HFF-Myc (cell line): ENCODE data around the gene CBS.
"Not testable (repeated sequence)": the region's sequence is repeated elsewhere in the genome, so short reads cannot be mapped to it uniquely, and the experiment has no call there.

ENCODE experiments used
- DNase-seq: peaks from one replicate; pipeline ENCODE4 v3.0.0-alpha.2; 2011; ENCODE audit warnings: low read depth; ENCODE audit errors: extremely low read depth
- H3K4me3 ChIP-seq: replicated peaks from 2 replicates; pipeline ENCODE4 v1.5.1; 2011; ENCODE audit warnings: low read depth, mild to moderate bottlenecking, control low read depth, low read length

The CBS gene

GRCh38 chr21:43074401-43075169 lies 1.1 kb downstream of the CBS start:
- not testable (repeated sequence) for H3K4me3 ChIP-seq, DNase-seq

- not testable (repeated sequence) for H3K4me3 ChIP-seq, DNase-seq
These were observed 2.9 kb downstream of the CBS start for GRCh38 chr21:43072742-43073141.

GRCh38 chr21:43069682-43070081 lies 6.0 kb downstream of the CBS start:
- DNase-seq, H3K4me3 ChIP-seq: not testable (repeated sequence)

- DNase-seq, H3K4me3 ChIP-seq: not testable (repeated sequence)
These were observed 7.6 kb downstream of the CBS start for GRCh38 chr21:43068065-43068464.

GRCh38 chr21:43066690-43067089 lies 8.9 kb downstream of the CBS start:
- not testable (repeated sequence) for DNase-seq, H3K4me3 ChIP-seq

- not testable (repeated sequence) for DNase-seq, H3K4me3 ChIP-seq
These were observed 9.6 kb downstream of the CBS start for GRCh38 chr21:43065991-43066390.

- not testable (repeated sequence) for H3K4me3 ChIP-seq, DNase-seq
These were observed 11.2 kb downstream of the CBS start for GRCh38 chr21:43064265-43064917.

GRCh38 chr21:43062955-43063664 lies 12.5 kb downstream of the CBS start:
- not testable (repeated sequence) for DNase-seq, H3K4me3 ChIP-seq

- H3K4me3 ChIP-seq, DNase-seq: not testable (repeated sequence)
These were observed 22.5 kb downstream of the CBS start for GRCh38 chr21:43053112-43053511.

GRCh38 chr21:43045876-43046821 lies 29.5 kb downstream of the CBS start:
- not testable (repeated sequence) for DNase-seq

GRCh38 chr21:43045165-43045875 lies 30.3 kb downstream of the CBS start:
- DNase-seq, H3K4me3 ChIP-seq: not testable (repeated sequence)

More at GRCh38 chr21:43045876-43046821, 29.5 kb downstream of the CBS start:
- not testable (repeated sequence) for H3K4me3 ChIP-seq

GRCh38 chr21:43044547-43044946 lies 31.1 kb downstream of the CBS start:
- not testable (repeated sequence) for DNase-seq, H3K4me3 ChIP-seq

GRCh38 chr21:43043291-43043690 lies 32.3 kb downstream of the CBS start:
- DNase-seq, H3K4me3 ChIP-seq: not testable (repeated sequence)

- not testable (repeated sequence) for DNase-seq, H3K4me3 ChIP-seq
These were observed 33.5 kb downstream of the CBS start for GRCh38 chr21:43042169-43042568.

- not testable (repeated sequence) for H3K4me3 ChIP-seq, DNase-seq
These were observed 37.0 kb downstream of the CBS start for GRCh38 chr21:43038659-43039044.

GRCh38 chr21:43037918-43038658 lies 37.5 kb downstream of the CBS start:
- not testable (repeated sequence) for DNase-seq, H3K4me3 ChIP-seq

GRCh38 chr21:43036889-43037288 lies 38.7 kb downstream of the CBS start:
- not testable (repeated sequence) for H3K4me3 ChIP-seq, DNase-seq
